ENCODE measurements around the gene MGST3.

- TF ChIP-seq CTCF (IDR thresholded peaks at IDR 0.05) = no peak
- no peak for TF ChIP-seq USF1 (IDR thresholded peaks at IDR 0.05; ENCODE audit: borderline replicate concordance, low read depth)
- no peak for TF ChIP-seq RXRA (IDR thresholded peaks at IDR 0.05; ENCODE audit: borderline replicate concordance, low read depth)
- TF ChIP-seq SMC3 (IDR thresholded peaks at IDR 0.05; ENCODE audit: low read depth, low read length) = no peak
- TF ChIP-seq REST (IDR thresholded peaks at IDR 0.05; ENCODE audit: low read depth, low read length) = no peak
- TF ChIP-seq EZH2phosphoT487 (IDR thresholded peaks at IDR 0.05; ENCODE audit: borderline replicate concordance, low read depth) = no peak
- TF ChIP-seq POLR2AphosphoS5 (IDR thresholded peaks at IDR 0.05; ENCODE audit: low read depth, low read length) = no peak
- TF ChIP-seq FOXM1 (IDR thresholded peaks at IDR 0.05; ENCODE audit: low read depth) = no peak
Observed at GRCh38 chr1:165680303-165680702, 49.3 kb downstream of the MGST3 start.
